ENCODE data around the gene CDK5R2. TPM values are rescaled to one million over a fixed set of nuclear protein-coding genes. Genes with fewer than 3 reads are reported as not detected.

Gene CDK5R2
- total and polyA plus RNA-seq, 2 of the 13 experiments (the other 11 are each of a cell fraction or from before 2014, with no cell fraction given): not detected

DNA sequence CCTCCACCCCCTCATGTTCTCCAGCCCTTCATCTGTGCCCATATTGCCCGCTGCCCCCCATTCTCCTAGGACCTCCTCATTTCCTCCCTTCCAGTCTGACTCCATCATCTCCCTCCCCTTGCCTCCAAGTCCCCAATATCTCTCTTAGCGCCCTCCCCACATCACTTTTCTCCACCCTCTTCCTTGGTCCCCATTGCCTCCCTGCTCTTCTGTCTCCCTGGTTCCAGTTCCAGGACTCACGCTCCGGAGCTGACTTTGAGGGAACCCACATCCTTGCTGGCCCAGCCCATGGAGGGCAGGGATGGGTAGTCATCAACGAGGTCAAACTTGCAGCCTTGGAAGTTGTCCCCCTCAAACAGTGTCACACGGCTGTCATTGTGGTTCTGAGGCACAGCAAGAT is 31.1 kb downstream of the CDK5R2 start (continued):
- TF ChIP-seq, protein P1, sequence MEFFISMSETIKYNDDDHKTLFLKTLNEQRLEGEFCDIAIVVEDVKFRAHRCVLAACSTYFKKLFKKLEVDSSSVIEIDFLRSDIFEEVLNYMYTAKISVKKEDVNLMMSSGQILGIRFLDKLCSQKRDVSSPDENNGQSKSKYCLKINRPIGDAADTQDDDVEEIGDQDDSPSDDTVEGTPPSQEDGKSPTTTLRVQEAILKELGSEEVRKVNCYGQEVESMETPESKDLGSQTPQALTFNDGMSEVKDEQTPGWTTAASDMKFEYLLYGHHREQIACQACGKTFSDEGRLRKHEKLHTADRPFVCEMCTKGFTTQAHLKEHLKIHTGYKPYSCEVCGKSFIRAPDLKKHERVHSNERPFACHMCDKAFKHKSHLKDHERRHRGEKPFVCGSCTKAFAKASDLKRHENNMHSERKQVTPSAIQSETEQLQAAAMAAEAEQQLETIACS (CRISPR knock-in tag; IDR thresholded peaks at IDR 0.05): no peak
- no peak for TF ChIP-seq BHLHE40 (IDR thresholded peaks at IDR 0.05; ENCODE audit: low read length)
- TF ChIP-seq, protein P2, sequence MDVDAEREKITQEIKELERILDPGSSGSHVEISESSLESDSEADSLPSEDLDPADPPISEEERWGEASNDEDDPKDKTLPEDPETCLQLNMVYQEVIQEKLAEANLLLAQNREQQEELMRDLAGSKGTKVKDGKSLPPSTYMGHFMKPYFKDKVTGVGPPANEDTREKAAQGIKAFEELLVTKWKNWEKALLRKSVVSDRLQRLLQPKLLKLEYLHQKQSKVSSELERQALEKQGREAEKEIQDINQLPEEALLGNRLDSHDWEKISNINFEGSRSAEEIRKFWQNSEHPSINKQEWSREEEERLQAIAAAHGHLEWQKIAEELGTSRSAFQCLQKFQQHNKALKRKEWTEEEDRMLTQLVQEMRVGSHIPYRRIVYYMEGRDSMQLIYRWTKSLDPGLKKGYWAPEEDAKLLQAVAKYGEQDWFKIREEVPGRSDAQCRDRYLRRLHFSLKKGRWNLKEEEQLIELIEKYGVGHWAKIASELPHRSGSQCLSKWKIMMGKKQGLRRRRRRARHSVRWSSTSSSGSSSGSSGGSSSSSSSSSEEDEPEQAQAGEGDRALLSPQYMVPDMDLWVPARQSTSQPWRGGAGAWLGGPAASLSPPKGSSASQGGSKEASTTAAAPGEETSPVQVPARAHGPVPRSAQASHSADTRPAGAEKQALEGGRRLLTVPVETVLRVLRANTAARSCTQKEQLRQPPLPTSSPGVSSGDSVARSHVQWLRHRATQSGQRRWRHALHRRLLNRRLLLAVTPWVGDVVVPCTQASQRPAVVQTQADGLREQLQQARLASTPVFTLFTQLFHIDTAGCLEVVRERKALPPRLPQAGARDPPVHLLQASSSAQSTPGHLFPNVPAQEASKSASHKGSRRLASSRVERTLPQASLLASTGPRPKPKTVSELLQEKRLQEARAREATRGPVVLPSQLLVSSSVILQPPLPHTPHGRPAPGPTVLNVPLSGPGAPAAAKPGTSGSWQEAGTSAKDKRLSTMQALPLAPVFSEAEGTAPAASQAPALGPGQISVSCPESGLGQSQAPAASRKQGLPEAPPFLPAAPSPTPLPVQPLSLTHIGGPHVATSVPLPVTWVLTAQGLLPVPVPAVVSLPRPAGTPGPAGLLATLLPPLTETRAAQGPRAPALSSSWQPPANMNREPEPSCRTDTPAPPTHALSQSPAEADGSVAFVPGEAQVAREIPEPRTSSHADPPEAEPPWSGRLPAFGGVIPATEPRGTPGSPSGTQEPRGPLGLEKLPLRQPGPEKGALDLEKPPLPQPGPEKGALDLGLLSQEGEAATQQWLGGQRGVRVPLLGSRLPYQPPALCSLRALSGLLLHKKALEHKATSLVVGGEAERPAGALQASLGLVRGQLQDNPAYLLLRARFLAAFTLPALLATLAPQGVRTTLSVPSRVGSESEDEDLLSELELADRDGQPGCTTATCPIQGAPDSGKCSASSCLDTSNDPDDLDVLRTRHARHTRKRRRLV (CRISPR knock-in tag; IDR thresholded peaks at IDR 0.05): no peak
- TF ChIP-seq, protein P3, sequence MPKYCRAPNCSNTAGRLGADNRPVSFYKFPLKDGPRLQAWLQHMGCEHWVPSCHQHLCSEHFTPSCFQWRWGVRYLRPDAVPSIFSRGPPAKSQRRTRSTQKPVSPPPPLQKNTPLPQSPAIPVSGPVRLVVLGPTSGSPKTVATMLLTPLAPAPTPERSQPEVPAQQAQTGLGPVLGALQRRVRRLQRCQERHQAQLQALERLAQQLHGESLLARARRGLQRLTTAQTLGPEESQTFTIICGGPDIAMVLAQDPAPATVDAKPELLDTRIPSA (CRISPR knock-in tag; IDR thresholded peaks at IDR 0.05; ENCODE audit: borderline replicate concordance): no peak
- TF ChIP-seq TBX3 (IDR thresholded peaks at IDR 0.05; ENCODE audit: borderline replicate concordance): no peak
- TF ChIP-seq, protein P4, sequence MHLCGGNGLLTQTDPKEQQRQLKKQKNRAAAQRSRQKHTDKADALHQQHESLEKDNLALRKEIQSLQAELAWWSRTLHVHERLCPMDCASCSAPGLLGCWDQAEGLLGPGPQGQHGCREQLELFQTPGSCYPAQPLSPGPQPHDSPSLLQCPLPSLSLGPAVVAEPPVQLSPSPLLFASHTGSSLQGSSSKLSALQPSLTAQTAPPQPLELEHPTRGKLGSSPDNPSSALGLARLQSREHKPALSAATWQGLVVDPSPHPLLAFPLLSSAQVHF (CRISPR knock-in tag; IDR thresholded peaks at IDR 0.05): no peak
- TF ChIP-seq, protein P5, sequence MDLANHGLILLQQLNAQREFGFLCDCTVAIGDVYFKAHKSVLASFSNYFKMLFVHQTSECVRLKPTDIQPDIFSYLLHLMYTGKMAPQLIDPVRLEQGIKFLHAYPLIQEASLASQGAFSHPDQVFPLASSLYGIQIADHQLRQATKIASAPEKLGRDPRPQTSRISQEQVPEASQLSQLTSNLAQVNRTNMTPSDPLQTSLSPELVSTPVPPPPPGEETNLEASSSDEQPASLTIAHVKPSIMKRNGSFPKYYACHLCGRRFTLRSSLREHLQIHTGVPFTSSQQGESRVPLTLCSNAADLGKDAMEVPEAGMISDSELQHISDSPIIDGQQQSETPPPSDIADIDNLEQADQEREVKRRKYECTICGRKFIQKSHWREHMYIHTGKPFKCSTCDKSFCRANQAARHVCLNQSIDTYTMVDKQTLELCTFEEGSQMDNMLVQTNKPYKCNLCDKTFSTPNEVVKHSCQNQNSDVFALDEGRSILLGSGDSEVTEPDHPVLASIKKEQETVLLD (CRISPR knock-in tag; IDR thresholded peaks at IDR 0.05; ENCODE audit: low read depth): no peak
- no peak for TF ChIP-seq MIER2 (CRISPR knock-in tag; IDR thresholded peaks at IDR 0.05)
- TF ChIP-seq, protein P6, sequence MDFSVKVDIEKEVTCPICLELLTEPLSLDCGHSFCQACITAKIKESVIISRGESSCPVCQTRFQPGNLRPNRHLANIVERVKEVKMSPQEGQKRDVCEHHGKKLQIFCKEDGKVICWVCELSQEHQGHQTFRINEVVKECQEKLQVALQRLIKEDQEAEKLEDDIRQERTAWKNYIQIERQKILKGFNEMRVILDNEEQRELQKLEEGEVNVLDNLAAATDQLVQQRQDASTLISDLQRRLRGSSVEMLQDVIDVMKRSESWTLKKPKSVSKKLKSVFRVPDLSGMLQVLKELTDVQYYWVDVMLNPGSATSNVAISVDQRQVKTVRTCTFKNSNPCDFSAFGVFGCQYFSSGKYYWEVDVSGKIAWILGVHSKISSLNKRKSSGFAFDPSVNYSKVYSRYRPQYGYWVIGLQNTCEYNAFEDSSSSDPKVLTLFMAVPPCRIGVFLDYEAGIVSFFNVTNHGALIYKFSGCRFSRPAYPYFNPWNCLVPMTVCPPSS (IDR thresholded peaks at IDR 0.05): no peak
- TF ChIP-seq ARNTL (CRISPR knock-in tag; IDR thresholded peaks at IDR 0.05): no peak
